ENCODE measurements around the gene SHC2. TPM values are rescaled to one million over a fixed set of nuclear protein-coding genes. Genes with fewer than 3 reads are reported as not detected.
A peak's percentile ranks its signal among the peaks of the same experiment; 100 is the strongest.

SHC2 gene
- total and polyA plus RNA-seq, 2 of the 13 experiments (the other 11 are each of a cell fraction or from before 2014, with no cell fraction given), result 9.0 to 18.3 TPM

- TF ChIP-seq ZNF142 (CRISPR knock-in tag; IDR thresholded peaks at IDR 0.05), result no peak
- TF ChIP-seq KAT2B (IDR thresholded peaks at IDR 0.05; ENCODE audit: borderline replicate concordance, low read depth, low read length), result no peak
- TF ChIP-seq, protein P1, sequence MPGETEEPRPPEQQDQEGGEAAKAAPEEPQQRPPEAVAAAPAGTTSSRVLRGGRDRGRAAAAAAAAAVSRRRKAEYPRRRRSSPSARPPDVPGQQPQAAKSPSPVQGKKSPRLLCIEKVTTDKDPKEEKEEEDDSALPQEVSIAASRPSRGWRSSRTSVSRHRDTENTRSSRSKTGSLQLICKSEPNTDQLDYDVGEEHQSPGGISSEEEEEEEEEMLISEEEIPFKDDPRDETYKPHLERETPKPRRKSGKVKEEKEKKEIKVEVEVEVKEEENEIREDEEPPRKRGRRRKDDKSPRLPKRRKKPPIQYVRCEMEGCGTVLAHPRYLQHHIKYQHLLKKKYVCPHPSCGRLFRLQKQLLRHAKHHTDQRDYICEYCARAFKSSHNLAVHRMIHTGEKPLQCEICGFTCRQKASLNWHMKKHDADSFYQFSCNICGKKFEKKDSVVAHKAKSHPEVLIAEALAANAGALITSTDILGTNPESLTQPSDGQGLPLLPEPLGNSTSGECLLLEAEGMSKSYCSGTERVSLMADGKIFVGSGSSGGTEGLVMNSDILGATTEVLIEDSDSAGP (CRISPR knock-in tag; IDR thresholded peaks at IDR 0.05; ENCODE audit: borderline replicate concordance), result peak; percentile 67; the same call in 1 of the 2 replicates
- TF ChIP-seq ZNF772 (CRISPR knock-in tag; IDR thresholded peaks at IDR 0.05), result 0 out of 2 replicates have a peak, but pooled peaks have one; percentile 33
- TF ChIP-seq SRY (CRISPR knock-in tag; IDR thresholded peaks at IDR 0.05), result peak; percentile 66; the same call in 1 of the 2 replicates
- TF ChIP-seq NR2F6 (IDR thresholded peaks at IDR 0.05), result no peak
- no peak for TF ChIP-seq NR2F6 (CRISPR knock-in tag; IDR thresholded peaks at IDR 0.05)
- TF ChIP-seq AGO2 (optimal IDR thresholded peaks at IDR 0.05; ENCODE audit: low read depth, low read length), result peak; percentile 55
- TF ChIP-seq ZBTB1 (CRISPR knock-in tag; IDR thresholded peaks at IDR 0.05; ENCODE audit: borderline replicate concordance), result no peak
- 0 out of 2 replicates have a peak, but pooled peaks have one; percentile 27 for TF ChIP-seq NFE2L1 (CRISPR knock-in tag; IDR thresholded peaks at IDR 0.05; ENCODE audit: borderline replicate concordance)
- TF ChIP-seq CAMTA2 (CRISPR knock-in tag; IDR thresholded peaks at IDR 0.05; ENCODE audit: borderline replicate concordance), result peak; percentile 49; the same call in 1 of the 2 replicates
- TF ChIP-seq ARNT2 (CRISPR knock-in tag; IDR thresholded peaks at IDR 0.05; ENCODE audit: low read depth), result peak; percentile 3; the same call in 1 of the 2 replicates
- no peak for TF ChIP-seq ZFYVE20 (CRISPR knock-in tag; IDR thresholded peaks at IDR 0.05; ENCODE audit: borderline replicate concordance, low read depth)
- 0 out of 2 replicates have a peak, but pooled peaks have one; percentile 8 for TF ChIP-seq GATA4 (IDR thresholded peaks at IDR 0.05; ENCODE audit: borderline replicate concordance, low read depth)
- TF ChIP-seq GFI1 (CRISPR knock-in tag; IDR thresholded peaks at IDR 0.05; ENCODE audit: borderline replicate concordance), result peak; percentile 69; the same call in 1 of the 2 replicates
- TF ChIP-seq ZNF83 (CRISPR knock-in tag; IDR thresholded peaks at IDR 0.05; ENCODE audit: borderline replicate concordance), result no peak
- TF ChIP-seq, protein P2, sequence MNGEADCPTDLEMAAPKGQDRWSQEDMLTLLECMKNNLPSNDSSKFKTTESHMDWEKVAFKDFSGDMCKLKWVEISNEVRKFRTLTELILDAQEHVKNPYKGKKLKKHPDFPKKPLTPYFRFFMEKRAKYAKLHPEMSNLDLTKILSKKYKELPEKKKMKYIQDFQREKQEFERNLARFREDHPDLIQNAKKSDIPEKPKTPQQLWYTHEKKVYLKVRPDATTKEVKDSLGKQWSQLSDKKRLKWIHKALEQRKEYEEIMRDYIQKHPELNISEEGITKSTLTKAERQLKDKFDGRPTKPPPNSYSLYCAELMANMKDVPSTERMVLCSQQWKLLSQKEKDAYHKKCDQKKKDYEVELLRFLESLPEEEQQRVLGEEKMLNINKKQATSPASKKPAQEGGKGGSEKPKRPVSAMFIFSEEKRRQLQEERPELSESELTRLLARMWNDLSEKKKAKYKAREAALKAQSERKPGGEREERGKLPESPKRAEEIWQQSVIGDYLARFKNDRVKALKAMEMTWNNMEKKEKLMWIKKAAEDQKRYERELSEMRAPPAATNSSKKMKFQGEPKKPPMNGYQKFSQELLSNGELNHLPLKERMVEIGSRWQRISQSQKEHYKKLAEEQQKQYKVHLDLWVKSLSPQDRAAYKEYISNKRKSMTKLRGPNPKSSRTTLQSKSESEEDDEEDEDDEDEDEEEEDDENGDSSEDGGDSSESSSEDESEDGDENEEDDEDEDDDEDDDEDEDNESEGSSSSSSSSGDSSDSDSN (CRISPR knock-in tag; IDR thresholded peaks at IDR 0.05), result peak; percentile 76
- TF ChIP-seq ZNF891 (CRISPR knock-in tag; IDR thresholded peaks at IDR 0.05), result peak; percentile 43; the same call in 1 of the 2 replicates
- TF ChIP-seq ZNF780A (CRISPR knock-in tag; IDR thresholded peaks at IDR 0.05), result 0 out of 2 replicates have a peak, but pooled peaks have one; percentile 74
Measured at GRCh38 chr19:489418-490196, 28.8 kb upstream of the SHC2 start (continued).
